Measurements from ENCODE around the gene APPL2. TPM values are rescaled to one million over a fixed set of nuclear protein-coding genes. Genes with fewer than 3 reads are reported as not detected.

Gene APPL2
- total RNA-seq, 1 donor, result 67.0 TPM

GRCh38 chr12:105220929-105221290 lies 15.1 kb downstream of the APPL2 start:
- peaks cover 87% of the 10 kb centered on the region for H3K79me2 ChIP-seq (ENCODE audit: insufficient read depth, low read length)
- H3K9me3 ChIP-seq (ENCODE audit: low read depth, low read length), result no peaks in the 10 kb centered on the region
- peaks cover 5% of the 10 kb centered on the region for H3K4me1 ChIP-seq (ENCODE audit: insufficient read depth, low read length)
- no peak overlapping the region for H3K27ac ChIP-seq (ENCODE audit: low read depth, low read length)
- H3K36me3 ChIP-seq (ENCODE audit: insufficient read depth, low read length), result peaks cover 85% of the 10 kb centered on the region
- no peak overlapping the region for H2AFZ ChIP-seq (ENCODE audit: low read length)
- no peak overlapping the region for H3K4me3 ChIP-seq (ENCODE audit: insufficient read depth, low read length)
- no peak for TF ChIP-seq CTCF (IDR thresholded peaks at IDR 0.05; ENCODE audit: extremely low read depth, low read depth, low read length)
- H3K4me2 ChIP-seq (ENCODE audit: insufficient read depth, low read length), result no peak overlapping the region
- DNase-seq (ENCODE audit: insufficient read length, low spot score, missing footprints), result no peak
- no peaks in the 10 kb centered on the region for H3K27me3 ChIP-seq (ENCODE audit: insufficient read depth, low read length)
- H4K20me1 ChIP-seq (ENCODE audit: insufficient read depth, low read length), result peaks cover 13% of the 10 kb centered on the region

DNA sequence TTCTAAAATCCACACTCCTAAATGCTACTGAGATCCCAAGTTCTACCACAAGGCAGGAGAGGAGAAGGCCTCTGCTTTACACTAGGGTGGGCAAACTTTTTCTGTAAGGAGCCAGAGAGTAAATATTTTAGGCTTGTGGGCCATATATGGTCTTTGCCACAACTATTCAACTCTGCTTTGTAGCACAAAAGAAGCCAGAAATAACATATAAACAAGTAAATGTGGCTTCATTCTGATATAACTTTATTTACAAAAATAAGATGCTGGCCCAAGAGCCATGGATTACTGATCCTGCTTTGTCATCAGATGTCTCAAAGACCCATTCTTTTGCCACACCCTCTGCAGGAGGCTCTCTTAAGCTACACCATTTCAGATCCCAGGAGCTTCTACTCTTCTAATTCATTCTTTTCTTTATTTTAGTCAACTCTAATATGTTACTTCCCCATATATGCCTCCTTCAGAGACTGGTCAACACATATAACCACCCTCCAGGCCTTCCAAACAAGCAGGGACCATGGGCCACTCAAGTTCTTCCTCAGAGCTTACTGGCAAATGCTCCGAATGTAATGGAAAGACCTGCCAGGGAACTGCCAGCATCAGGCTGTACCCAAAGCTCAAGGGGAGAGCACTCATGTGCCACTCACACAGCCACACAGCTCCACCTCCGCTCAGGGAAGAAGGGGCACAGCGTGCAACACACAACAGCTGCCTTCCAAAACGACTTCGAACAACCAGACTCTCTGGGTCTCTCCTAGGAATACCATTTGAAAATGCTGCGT lies 15.6 kb downstream of the APPL2 start:
- DNase-seq (ENCODE audit: insufficient read length, low spot score, missing footprints), result no peak
- Histone ChIP-seq H2AFZ (ENCODE audit: low read length) (no peak overlapping the region), H3K9me3 (ENCODE audit: low read depth, low read length) (no peaks in the 10 kb centered on the region), H3K27ac (ENCODE audit: low read depth, low read length) (no peak overlapping the region), H3K27me3 (ENCODE audit: insufficient read depth, low read length) (no peaks in the 10 kb centered on the region), H4K20me1 (ENCODE audit: insufficient read depth, low read length) (peaks cover 13% of the 10 kb centered on the region), H3K4me2 (ENCODE audit: insufficient read depth, low read length) (no peak overlapping the region), H3K4me1 (ENCODE audit: insufficient read depth, low read length) (peaks cover 1% of the 10 kb centered on the region), H3K36me3 (ENCODE audit: insufficient read depth, low read length) (peaks cover 85% of the 10 kb centered on the region), H3K4me3 (ENCODE audit: insufficient read depth, low read length) (no peak overlapping the region), H3K79me2 (ENCODE audit: insufficient read depth, low read length) (peaks cover 83% of the 10 kb centered on the region)
- TF ChIP-seq CTCF (IDR thresholded peaks at IDR 0.05; ENCODE audit: extremely low read depth, low read depth, low read length), result no peak

DNA sequence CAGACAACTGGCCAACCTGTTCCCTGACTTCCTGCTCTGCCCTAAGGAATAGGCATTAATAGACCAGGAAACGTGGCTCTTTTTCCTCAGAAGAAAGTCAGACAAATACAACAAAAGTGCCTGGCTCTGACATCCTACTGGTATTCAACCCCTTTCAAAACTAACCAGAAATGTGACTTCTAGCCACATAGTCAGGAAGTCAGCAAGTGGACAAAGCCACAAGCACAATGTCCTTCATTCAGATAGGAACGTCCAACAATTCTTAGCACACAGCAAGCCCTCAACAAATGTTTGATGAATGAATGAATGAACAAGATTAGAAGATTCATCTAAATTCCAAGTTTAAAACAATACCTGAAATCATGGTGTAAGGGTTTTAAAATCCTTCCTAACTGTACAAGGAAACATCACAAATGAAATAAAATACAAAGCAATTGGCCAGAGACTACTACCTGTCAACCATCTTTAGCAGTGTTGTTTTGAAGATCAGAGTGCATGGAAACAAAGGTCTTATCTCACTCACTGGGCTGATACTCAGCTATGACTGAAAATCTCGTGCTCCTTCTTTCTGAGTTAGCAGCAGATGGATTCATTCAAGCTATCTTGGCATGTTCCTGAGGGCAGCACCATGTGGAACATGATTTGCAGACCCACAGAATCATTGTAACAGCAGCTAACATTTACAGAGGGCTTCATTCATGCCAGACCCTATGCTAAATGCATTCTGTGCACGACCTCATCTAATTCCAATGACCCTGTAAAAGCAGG lies 16.5 kb downstream of the APPL2 start:
- Histone ChIP-seq H3K79me2 (ENCODE audit: insufficient read depth, low read length) (peaks cover 74% of the 10 kb centered on the region), H3K9me3 (ENCODE audit: low read depth, low read length) (no peaks in the 10 kb centered on the region), H2AFZ (ENCODE audit: low read length) (no peak overlapping the region), H4K20me1 (ENCODE audit: insufficient read depth, low read length) (peaks cover 13% of the 10 kb centered on the region), H3K4me3 (ENCODE audit: insufficient read depth, low read length) (no peak overlapping the region), H3K4me1 (ENCODE audit: insufficient read depth, low read length) (peaks cover 10% of the 10 kb centered on the region), H3K27me3 (ENCODE audit: insufficient read depth, low read length) (no peaks in the 10 kb centered on the region), H3K27ac (ENCODE audit: low read depth, low read length) (no peak overlapping the region), H3K36me3 (ENCODE audit: insufficient read depth, low read length) (peaks cover 82% of the 10 kb centered on the region), H3K4me2 (ENCODE audit: insufficient read depth, low read length) (no peak overlapping the region)
- DNase-seq (ENCODE audit: insufficient read length, low spot score, missing footprints), result no peak
- no peak for TF ChIP-seq CTCF (IDR thresholded peaks at IDR 0.05; ENCODE audit: extremely low read depth, low read depth, low read length)

- Histone ChIP-seq H2AFZ (ENCODE audit: low read length) (no peak overlapping the region), H3K27ac (ENCODE audit: low read depth, low read length) (peak overlapping the region; percentile 40), H3K36me3 (ENCODE audit: insufficient read depth, low read length) (peaks cover 73% of the 10 kb centered on the region), H3K79me2 (ENCODE audit: insufficient read depth, low read length) (peaks cover 64% of the 10 kb centered on the region), H4K20me1 (ENCODE audit: insufficient read depth, low read length) (peaks cover 13% of the 10 kb centered on the region), H3K4me3 (ENCODE audit: insufficient read depth, low read length) (no peak overlapping the region), H3K27me3 (ENCODE audit: insufficient read depth, low read length) (no peaks in the 10 kb centered on the region), H3K9me3 (ENCODE audit: low read depth, low read length) (no peaks in the 10 kb centered on the region), H3K4me2 (ENCODE audit: insufficient read depth, low read length) (no peak overlapping the region), H3K4me1 (ENCODE audit: insufficient read depth, low read length) (peaks cover 19% of the 10 kb centered on the region)
- no peak for DNase-seq (ENCODE audit: insufficient read length, low spot score, missing footprints)
- TF ChIP-seq CTCF (IDR thresholded peaks at IDR 0.05; ENCODE audit: extremely low read depth, low read depth, low read length), result no peak
Observed at GRCh38 chr12:105218434-105218833, 17.5 kb downstream of the APPL2 start.

Data from osteoblast (primary cell).